Heart right ventricle (tissue), 16 donors: ENCODE data around the gene RGL1. TPM values are rescaled to one million over a fixed set of nuclear protein-coding genes. Genes with fewer than 3 reads are reported as not detected.

Experiments used
- ATAC-seq, 8 donors: fragments of 200-7000 bp; cut with Tn5 transposase; one replicate each; pipeline ENCODE4 v1.9.1; 2020; ENCODE audit warnings: mild to moderate bottlenecking in 8 of 8, moderate library complexity in 8 of 8, moderate number of reproducible peaks in 1 of 8
- DNase-seq, 2 donors: peaks; one replicate each; pipeline ENCODE4 v3.0.0-alpha.2; 2020
- H3K27ac ChIP-seq, 10 donors: fragments of 200-600 bp; sonication (generic) in 2 of 10; one replicate each; pipeline versions ENCODE4 v1.5.0 to v1.8.0; 2020 to 2022; ENCODE audit warnings: mild to moderate bottlenecking in 3 of 10
- H3K27me3 ChIP-seq, 7 donors: fragments of 200-600 bp; one replicate each; pipeline ENCODE4 v1.8.0; 2021 to 2022; ENCODE audit warnings: mild to moderate bottlenecking in 2 of 7
- H3K36me3 ChIP-seq, 9 donors: fragments of 200-600 bp; sonication (generic) in 1 of 9; one replicate each; pipeline versions ENCODE4 v1.5.0 to v1.8.0; 2020 to 2022; ENCODE audit warnings: mild to moderate bottlenecking in 2 of 9
- H3K4me1 ChIP-seq, 9 donors: fragments of 200-600 bp; sonication (generic) in 1 of 9; one replicate each; pipeline versions ENCODE4 v1.5.0 to v1.8.0; 2020 to 2022; ENCODE audit warnings: mild to moderate bottlenecking in 4 of 9
- H3K4me3 ChIP-seq, 10 donors: fragments of 200-600 bp; sonication (generic) in 2 of 10; one replicate each; pipeline versions ENCODE4 v1.5.0 to v1.8.0; 2020 to 2022; ENCODE audit warnings: mild to moderate bottlenecking in 7 of 10, moderate library complexity in 2 of 10
- H3K9me3 ChIP-seq, 11 donors: fragments of 200-600 bp in 10 of 11; sonication (generic) in 2 of 11; one replicate each; pipeline versions ENCODE4 v1.5.0 to v1.8.0; 2013 to 2022; ENCODE audit warnings: mild to moderate bottlenecking in 2 of 11, control low read depth in 1 of 11, moderate library complexity in 1 of 11
- WGBS, 2 donors: extraction: QIAGEN DNeasy Blood & Tissue Kit; methylation state at CpG; one replicate each; pipeline ENCODE4 v1.1.7; 2013; ENCODE audit warnings: inconsistent platforms in 1 of 2; 5-methylcytosine and 5-hydroxymethylcytosine counted together
- intact Hi-C, 10 donors: fragments of 100-400 bp; cut with DNase I; formaldehyde crosslinking; loops; one replicate each; pipeline versions ENCODE4 v1.11.1 to v1.14.2; 2022
- polyA plus RNA-seq, 2 donors: library from polyadenylated mRNA; stranded (reverse); fragments of 200-250 nt; gene quantifications; one replicate each; pipeline ENCODE4 v1.2.3, GENCODE V29; 2013
- total RNA-seq, 10 donors: library from RNA; stranded (reverse); fragmentation: NEBNext Ultra II Directional in 3 of 10; extraction: Animal tissue kit (Norgen Biotek cat#: 25700) in 3 of 10; gene quantifications; one replicate each; pipeline versions ENCODE4 v1.2.1 to v1.2.4, GENCODE V29; 2021 to 2023
- TF ChIP-seq, protein P1 (sequence below), 9 donors: fragments of 200-600 bp; sonication (generic) in 2 of 9; IDR thresholded peaks; one replicate each; pipeline versions ENCODE4 v1.5.0 to v1.8.0; 2021 to 2022; ENCODE audit warnings: antibody characterized with exemption in 9 of 9, mild to moderate bottlenecking in 5 of 9, moderate library complexity in 1 of 9
- donor health status: Arrhythmogenic right ventricular cardiomyopathy.
- donor health status: ischemic (EF 13 %, LVEDD 7.1; RV severe dilation, severe dysfunction).
- donor health status: healthy with polysubstance abuse.
- donor health status: DM: no; HTN: yes; CAD: no.
- donor health status: DM: no; HTN: no; CAD: no.
- donor health status: ischemic (EF 25% LVEDD 6.9; RV normal size, moderate dysfunction).
- donor health status: ischemic (EF 25% LVEDD 5.7; RV mildly dilated, moderate dysfunction).
- donor health status: healthy.
- donor health status: DM: yes; HTN: yes; CAD: no.
- donor health status: Ischemic cardiomyopathy.
- donor health status: ischemic (EF 35%, LVEDD 5.7; RV mildly dilated, moderate dysfunction).
- donor health status: nonischemic (EF 11% LVEDD 7.7; RV severe dilation, severe dysfunction).
- donor health status: DM: yes; HTN: yes; CAD: no.
- donor health status: PGD.
- donor health status: ischemic (EF 29% LVEDD 5.4; RV normal size, mild dysfunction).
- donor health status: nonischemic (EF 23%, LVEDD 6.1; RV moderate dilation, normal function).

Gene RGL1
- total and polyA plus RNA-seq, 12 donors, result 3.8 to 33.4 (median 18.4) TPM

DNA sequence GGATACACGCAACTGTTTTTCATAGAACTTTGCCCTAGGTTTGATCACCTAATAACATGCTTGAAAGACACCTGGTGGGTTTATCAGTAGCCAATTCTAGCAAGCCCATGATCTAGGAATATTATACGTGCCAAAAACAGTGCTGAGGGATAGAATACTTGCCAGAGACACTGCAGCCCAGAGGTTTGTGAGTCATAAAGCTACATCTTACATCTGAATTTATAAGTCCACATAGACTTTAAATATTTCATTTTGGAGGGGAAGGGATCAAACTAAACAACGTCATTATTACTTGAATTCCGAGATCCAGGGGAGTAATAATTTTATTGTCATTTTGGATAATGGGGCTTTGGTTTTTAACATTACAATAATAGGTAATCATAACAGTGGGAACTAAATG lies 31.7 kb downstream of the RGL1 start:
- H3K27ac ChIP-seq, result no peak overlapping the region
- H3K27me3 ChIP-seq, result no peaks in the 10 kb centered on the region
- H3K9me3 ChIP-seq, result no peaks in the 10 kb centered on the region
- TF ChIP-seq, protein P1, sequence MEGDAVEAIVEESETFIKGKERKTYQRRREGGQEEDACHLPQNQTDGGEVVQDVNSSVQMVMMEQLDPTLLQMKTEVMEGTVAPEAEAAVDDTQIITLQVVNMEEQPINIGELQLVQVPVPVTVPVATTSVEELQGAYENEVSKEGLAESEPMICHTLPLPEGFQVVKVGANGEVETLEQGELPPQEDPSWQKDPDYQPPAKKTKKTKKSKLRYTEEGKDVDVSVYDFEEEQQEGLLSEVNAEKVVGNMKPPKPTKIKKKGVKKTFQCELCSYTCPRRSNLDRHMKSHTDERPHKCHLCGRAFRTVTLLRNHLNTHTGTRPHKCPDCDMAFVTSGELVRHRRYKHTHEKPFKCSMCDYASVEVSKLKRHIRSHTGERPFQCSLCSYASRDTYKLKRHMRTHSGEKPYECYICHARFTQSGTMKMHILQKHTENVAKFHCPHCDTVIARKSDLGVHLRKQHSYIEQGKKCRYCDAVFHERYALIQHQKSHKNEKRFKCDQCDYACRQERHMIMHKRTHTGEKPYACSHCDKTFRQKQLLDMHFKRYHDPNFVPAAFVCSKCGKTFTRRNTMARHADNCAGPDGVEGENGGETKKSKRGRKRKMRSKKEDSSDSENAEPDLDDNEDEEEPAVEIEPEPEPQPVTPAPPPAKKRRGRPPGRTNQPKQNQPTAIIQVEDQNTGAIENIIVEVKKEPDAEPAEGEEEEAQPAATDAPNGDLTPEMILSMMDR (IDR thresholded peaks at IDR 0.05), result no peak
- no peak for DNase-seq
- no peak overlapping the region for H3K4me3 ChIP-seq
- H3K36me3 ChIP-seq, result peaks cover 0 to 10% (median 0%) of the 10 kb centered on the region in 9 donors
- H3K4me1 ChIP-seq, result peaks cover 0 to 58% (median 28%) of the 10 kb centered on the region in 9 donors
- ATAC-seq, result no peak
- intact Hi-C loops, result loop anchor here in 1 of 10 donors (5.0 kb wide), 1 partner anchor 41 kb away; no protein-coding TSS in a partner anchor
- 81 to 86% methylated on average over 4 of the region's 4 CpGs for WGBS, 2 donors

DNA sequence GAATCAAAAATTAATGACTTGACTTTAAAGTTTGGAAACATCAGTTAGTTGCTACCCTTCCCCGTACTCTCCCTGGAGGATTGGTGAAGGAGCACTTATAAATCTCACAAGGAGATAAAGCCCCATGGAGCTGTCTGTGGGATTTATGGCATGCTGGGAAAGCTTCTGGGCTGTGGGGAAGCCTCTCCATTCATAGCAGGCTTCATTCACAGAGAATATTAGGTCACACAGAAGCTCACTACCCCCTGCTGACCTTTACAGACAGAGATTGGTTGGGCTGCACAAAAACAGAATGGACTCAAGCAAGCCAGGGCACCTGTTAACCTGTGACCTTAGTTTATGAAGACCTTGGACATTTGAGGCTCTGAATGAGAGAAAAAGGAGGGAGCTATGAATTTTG lies 32.1 kb downstream of the RGL1 start:
- intact Hi-C loops, result loop anchor here in 1 of 10 donors (5.0 kb wide), 1 partner anchor 40 kb away; no protein-coding TSS in a partner anchor
- Histone ChIP-seq H3K4me1 (peaks cover 0 to 59% (median 33%) of the 10 kb centered on the region in 9 donors), H3K27ac (no peak overlapping the region), H3K4me3 (no peak overlapping the region), H3K9me3 (no peaks in the 10 kb centered on the region), H3K27me3 (no peaks in the 10 kb centered on the region), H3K36me3 (peaks cover 0 to 10% (median 0%) of the 10 kb centered on the region in 9 donors)
- DNase-seq, result no peak
- TF ChIP-seq, protein P1 (IDR thresholded peaks at IDR 0.05), result no peak
- WGBS, 2 donors, result 64 to 79% methylated on average over 1 of the region's 1 CpG
- peak in 3 of 8 donors; percentile 37 to 43 (median 41) for ATAC-seq

DNA sequence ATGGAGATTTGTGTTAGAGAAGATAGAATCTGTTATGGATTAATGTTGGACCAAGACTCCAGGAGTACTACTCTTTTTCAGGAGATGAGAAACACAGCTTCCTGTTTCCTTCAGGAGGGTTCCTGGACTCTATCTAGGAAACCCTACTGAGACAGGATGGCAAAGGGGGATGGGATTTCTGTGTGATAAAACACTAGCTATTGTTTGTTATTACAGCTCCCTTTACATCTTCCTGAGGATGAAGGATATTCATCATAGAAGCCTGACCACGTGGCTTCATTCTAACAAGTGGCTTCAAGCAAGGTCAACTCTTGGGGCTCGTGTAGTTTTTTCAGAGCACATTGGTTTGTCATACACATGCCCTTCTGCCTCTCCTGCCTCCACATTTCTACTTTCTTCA lies 33.3 kb downstream of the RGL1 start:
- Histone ChIP-seq H3K27me3 (no peaks in the 10 kb centered on the region), H3K36me3 (peaks cover 0 to 10% (median 0%) of the 10 kb centered on the region in 9 donors), H3K4me1 (peaks cover 0 to 71% (median 43%) of the 10 kb centered on the region in 9 donors), H3K9me3 (no peaks in the 10 kb centered on the region), H3K27ac (peak overlapping the region in 2 of 10 donors; percentile 5 to 54), H3K4me3 (no peak overlapping the region)
- intact Hi-C loops, result loop anchor here in 1 of 10 donors (5.0 kb wide), 1 partner anchor 39 kb away; no protein-coding TSS in a partner anchor
- TF ChIP-seq, protein P1 (IDR thresholded peaks at IDR 0.05), result no peak
- 50 to 63% methylated on average over 2 of the region's 2 CpGs for WGBS, 2 donors
- peak in 3 of 8 donors; percentile 18 to 55 (median 28) for ATAC-seq
- no peak for DNase-seq

DNA sequence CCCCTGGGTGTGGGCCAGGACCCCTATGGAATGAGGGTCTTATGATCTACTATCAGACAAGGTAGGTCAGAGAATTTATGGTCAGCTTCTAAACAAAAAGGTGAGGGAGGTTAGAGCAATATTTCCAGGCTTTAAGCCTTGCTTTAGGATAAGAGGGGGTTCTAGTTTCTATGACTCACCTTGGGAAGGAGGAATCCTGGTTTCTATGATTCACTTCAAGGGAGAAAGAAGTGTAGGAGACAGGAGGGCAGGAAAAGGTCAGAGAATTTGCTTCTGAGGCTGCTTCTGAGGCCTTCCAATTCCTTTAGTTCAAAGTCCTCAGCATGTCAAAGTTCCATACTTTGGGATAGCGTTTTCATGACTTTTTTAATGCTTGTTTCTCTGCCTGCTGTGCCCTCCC lies 35.2 kb downstream of the RGL1 start:
- TF ChIP-seq, protein P1 (IDR thresholded peaks at IDR 0.05), result no peak
- ATAC-seq (no peak), DNase-seq (no peak)
- peaks cover 3 to 76% (median 46%) of the 10 kb centered on the region in 9 donors for H3K4me1 ChIP-seq
- no peak overlapping the region for H3K4me3 ChIP-seq
- peaks cover 0 to 10% (median 0%) of the 10 kb centered on the region in 9 donors for H3K36me3 ChIP-seq
- H3K27ac ChIP-seq, result no peak overlapping the region
- WGBS, 2 donors, result 97 to 98% methylated on average over 1 of the region's 1 CpG
- no peaks in the 10 kb centered on the region for H3K9me3 ChIP-seq
- intact Hi-C loops, result loop anchor here in 1 of 10 donors (5.0 kb wide), 1 partner anchor 37 kb away; no protein-coding TSS in a partner anchor
- no peaks in the 10 kb centered on the region for H3K27me3 ChIP-seq
